UCSD-AML1 (cell line): ENCODE measurements around the gene ARID1B.

ENCODE experiments used
- DNase-seq: peaks from one replicate; lab custom pipeline; 2025; ENCODE audit not compliant: unreplicated experiment; lab: John Stamatoyannopoulos, UW

Gene ARID1B

DNA sequence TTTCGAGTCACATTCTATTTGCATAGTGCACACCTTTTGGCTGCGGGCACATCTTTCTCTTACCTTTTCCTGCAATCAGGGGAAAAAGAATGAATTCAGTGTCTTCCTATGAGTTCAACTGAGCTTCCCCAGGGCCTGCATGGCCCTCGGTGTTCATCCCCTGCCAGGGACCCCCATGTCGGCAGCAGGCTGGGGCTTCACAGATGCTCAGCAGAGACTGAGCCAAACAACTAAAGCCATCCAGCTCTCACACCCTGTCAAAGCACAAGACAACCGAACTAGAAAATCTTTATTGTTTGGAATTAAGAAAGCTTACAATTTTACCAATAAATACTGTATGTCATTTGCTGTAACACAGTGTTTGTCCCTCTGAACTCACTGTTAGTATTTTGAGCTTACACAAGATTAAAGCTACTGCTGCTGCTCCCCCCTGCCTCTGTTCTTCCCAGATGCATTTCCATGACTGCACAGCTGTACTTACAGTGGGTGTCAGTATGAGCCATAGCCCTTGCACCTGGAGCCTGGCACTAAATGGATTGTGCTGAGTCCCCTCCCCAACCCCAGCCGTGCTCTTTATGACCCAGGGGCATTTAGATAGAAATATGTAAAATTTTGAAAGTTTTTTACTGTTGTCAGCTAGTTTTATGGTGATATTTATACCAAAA is 340.4 kb downstream of the ARID1B start:
- no peak for DNase-seq

DNA sequence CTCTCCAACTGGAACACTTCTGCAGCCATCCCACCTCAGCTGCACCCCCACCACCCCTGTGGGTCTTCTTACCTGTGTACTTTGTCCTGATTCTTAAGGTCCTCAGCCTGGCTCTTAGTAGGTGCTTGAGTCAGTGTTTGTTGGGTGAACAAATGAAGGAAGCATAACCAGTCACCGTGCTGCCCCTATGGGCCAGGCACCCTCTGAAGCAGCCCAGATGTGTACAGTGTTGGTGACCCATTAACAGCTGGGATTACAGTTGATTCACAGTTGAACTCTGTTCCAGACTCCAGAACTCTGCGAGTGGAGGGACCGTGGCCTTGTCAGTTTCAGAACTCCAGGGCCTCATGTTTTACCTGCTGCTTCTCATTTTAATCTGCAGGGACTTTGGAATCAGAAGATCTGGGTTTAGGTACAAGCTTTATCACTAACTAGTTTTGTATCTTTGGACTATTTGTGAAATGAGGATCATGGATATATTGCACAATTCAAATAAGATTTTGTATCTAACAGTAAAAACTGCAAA is 342.4 kb downstream of the ARID1B start:
- DNase-seq, result no peak

DNA sequence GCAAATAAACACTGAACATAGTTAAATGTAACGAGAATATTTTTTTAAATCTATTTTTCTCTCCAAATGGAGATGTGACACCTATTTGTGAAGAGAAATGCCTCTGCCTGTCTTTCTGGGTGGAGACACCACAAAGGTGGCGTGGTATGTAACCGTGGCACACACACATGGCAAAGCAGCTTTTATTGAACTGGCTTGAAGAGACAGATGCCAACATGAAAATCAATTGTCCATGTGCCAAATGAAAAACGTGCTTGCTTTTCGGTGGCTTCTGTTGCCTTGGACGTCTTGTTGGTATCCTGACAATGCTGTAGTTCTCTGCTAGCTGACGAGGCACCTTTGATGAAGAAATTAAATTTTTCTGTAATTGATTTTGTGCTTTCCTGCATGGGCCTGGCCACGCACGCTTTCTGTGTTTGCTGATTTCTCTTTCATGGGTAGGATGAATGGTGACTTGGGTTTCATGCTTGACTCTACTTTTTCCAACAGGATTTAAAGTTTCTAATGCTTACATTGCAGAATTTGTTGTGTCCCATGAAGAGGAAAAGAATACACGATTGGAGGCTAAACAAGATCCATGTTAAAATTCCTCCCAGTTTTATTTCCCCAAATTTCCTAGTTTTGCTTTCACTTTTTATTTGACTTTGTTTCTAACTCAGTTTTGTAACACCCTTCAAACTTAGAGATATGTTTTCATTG is 343.5 kb downstream of the ARID1B start:
- DNase-seq, result no peak

DNA sequence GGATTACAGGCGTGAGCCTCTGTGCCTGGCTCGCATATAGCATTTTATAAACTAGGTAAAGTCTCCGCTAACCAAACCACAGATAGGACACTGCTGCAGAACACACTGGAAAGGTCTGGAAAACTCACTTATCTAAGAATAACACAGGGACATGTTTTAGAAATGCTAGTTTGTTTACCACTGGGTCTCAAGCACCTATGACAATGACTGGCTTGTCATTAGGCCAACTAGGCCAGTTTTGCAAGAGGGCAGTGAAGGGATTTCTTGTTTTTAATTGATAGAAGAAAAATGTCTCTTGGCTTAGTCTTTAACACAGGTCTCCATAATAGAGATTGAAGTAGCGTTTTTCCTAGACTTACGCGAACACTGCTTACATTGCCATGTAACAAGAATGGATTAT is 344.7 kb downstream of the ARID1B start:
- DNase-seq, result no peak

DNA sequence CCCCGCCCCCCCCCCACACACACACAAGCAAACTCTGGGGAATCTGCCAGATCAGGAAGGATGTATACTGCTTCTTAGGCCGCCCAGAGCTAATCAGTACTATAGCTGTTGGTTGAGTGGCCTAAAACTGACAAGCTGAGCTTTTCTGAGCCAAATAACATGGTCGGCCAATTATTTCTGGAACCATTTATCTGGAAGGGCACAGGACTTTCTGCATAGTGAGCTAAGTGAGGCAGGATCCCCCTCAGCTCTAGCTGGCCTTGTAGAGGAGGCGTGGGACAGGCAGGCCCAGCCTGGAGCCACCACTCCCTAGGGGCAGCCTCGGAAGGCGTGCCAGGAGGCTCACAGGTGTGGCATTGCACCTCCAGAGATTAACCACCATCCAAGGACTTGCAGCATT is 346.1 kb downstream of the ARID1B start:
- DNase-seq, result no peak

DNA sequence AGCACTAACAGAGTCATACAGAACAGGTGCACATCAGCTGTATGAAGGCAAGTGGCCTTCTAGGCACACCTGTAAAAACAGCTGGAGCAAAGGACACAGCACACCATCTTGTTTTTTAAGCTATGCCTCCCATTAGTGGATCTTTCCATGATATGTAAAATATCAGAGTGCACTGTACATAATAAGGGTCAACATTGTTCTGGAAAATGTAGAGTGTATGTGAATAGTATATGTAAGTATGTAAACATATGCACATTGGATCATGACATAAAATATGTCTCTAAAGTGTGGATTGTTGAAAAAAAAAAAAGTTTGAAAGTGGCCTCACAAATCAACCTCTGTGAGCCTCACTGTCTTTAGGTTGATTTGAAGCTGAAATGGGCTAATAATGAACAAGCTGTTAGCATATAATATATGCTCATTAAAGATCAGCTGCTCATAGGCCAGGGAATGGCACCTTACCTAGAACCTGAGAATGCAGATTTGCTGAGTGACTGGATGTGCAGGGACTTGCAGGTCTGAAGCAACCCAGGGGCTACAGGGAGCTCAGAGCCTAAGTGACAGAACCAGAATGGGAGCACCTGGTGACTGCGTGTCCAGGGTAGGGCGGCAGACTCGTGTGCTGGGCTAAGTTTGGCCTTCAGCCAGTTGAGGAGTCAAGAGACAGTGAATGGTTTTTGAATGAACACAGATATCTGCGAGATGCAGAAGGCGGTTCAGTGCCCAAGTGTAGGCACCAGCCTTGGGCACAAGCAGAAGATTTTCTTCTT is 347.5 kb downstream of the ARID1B start:
- no peak for DNase-seq

DNA sequence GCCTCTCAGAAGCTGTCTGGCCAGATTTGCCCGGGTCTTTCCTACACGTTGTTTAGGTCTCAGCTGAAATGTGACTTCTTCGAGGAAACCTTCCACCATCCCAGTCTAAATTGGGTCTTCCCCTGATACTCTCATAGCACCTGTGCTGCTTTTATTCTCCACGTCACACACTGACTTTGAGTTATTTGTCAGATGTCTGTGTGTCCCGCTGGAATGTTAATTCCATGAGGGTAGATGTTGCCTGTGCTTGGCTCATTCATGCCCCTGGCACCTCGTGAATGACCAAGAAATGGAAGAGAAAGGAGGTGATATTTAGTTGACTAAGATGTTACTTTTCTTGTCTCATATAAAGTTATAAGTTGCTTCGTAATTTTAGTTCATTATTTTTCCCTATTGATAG is 348.4 kb downstream of the ARID1B start:
- no peak for DNase-seq

DNA sequence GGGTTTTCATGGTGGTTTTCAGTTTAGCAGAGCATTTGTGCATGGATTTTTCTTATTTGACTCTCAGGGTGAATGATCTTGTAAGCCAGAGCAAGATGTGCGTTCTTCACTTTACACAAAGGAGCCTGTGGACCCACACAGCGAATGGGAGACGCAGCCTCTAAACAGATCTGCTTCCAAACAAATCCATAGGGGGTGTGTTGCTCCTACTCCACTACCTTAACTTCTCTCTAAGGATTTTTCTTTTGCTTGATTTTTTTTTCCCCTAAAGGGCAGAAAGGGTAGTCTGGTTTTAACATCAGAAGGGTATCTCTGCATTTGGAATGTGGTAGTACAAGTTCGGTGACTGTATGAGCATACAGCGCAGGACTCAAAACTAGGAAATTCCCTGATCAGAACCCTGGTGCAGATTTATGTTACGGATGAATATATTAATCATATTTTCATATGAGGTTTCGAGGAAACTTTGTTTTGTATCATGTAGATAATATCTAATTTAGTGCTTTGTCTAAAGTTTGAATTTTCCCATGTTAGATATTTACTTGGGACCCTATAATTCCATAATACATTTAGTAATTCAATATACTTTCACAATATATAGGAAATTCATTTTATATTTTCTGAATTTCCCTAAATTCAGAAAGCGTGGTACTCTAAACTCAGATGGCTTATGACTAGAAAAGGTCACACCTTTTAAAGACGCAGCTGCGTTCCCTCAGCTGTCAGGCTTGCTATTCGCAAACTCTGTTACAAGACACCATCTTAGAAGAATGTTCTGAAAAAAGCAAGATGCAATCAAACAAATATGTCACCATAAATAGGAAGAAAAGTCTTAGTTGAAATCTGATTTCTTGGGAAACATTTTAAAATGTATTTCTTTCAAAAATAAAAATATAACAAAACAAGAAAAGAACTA is 349.3 kb downstream of the ARID1B start:
- no peak for DNase-seq

DNA sequence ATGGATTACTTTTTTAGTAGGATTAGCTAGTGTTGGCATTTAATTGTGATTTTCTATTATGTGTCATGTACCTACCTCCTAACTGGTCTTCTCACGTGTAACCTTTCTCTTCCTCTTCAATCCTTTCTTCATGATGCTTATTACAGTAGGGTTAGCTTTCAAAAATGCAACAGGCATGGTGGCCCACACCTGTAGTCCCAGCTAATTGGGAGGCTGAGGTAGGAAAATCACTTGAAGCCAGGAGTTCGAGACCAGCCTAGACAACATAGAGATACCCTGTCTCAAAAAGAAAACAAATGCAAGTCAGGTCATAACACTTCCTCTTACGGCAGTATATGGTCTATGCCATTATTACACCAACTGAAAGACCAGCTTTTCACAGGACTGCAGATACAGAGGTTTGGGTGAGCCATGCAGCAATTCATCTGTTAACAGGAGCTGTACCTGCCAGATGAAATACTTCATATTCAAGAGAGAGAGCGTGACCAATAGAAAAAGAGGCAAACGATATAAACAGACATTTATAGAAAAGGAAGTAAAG is 351.1 kb downstream of the ARID1B start:
- no peak for DNase-seq

DNA sequence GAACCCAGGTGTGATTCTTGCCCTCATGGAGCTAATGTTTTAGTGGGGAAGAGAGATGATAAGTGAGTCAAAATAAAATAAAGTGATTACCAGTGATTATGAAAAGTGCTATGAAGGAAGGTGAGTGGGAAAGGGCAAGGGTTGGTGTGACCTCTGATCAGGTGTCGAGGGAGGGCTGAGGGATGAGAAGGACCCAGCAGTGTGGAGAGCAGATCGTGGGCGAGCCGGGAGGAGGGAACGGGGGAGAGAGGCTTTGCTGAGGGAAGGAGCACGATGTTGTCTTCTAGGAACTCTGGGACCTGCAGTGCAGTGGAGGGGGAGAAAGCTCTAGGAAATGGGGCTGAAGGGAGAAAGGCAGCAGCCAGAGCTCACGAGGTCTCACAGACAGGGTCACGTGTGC is 354.1 kb downstream of the ARID1B start:
- DNase-seq, result no peak

DNA sequence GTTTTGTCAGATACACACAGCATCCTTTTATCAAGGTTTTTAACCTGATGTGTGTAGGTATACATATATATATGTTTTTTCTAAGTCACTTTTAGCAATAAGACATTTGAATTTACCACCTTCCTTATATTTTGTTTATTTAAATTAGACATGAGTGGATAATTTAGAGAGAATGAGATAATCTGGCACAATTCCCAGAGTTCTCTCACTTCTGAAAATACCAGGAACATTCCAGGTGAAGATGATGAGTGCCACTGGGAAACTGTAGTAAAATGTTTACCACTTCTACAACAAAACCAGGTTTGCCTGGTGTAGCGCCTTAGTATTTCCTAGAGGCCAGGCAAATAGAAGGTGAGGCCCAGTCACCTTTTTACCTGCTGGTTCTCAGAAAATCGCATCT is 356.7 kb downstream of the ARID1B start:
- DNase-seq, result no peak

DNA sequence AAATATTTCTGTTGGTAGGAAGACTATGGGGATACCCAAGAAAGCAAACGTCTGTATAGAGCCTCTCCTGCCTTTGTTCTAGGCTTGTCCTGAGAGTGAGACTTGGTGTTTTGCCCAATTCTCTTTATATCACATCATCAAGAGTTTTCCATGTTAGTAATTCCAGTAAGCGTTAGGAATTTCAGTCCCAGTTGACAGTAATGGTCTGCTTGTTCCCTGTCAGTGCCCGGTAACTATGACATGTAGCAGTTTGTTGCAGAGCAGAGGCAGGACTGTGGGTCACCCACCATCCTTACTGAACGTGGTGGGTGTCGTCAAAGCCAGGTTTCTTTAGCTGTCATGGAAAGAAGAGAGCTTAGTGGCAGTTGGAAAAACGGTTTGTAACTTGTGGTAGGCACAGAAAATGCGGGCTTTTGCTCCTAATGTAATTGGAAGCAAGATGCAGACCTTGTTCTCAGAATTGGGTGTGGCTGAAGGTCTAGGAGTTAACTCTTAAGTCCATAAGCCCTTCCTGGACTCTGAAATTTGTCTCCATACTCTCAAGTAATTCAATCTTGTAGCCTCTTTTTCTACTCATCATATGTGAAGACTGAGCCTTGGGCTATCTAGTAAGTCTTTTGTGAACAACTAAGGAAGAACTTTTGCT is 357.3 kb downstream of the ARID1B start:
- no peak for DNase-seq

DNA sequence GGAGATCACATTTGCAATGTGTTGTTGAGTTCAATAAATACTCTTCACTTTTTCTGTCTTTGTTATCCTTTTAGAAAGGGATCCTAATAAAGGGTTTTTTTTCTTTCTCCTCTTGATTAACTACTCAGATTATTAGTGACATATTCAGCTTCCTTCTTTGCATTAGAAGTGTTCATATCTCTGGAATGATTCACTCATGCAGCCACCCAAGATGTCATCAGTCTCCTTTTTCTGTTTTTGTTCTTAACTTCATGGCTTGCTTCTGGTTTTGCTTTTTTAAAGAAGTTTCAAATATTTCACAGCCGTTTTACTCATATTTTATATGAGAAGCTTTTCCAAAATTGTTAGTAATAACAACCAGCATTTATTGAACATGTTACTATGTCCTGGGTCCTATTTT is 358.5 kb downstream of the ARID1B start:
- DNase-seq, result no peak

DNA sequence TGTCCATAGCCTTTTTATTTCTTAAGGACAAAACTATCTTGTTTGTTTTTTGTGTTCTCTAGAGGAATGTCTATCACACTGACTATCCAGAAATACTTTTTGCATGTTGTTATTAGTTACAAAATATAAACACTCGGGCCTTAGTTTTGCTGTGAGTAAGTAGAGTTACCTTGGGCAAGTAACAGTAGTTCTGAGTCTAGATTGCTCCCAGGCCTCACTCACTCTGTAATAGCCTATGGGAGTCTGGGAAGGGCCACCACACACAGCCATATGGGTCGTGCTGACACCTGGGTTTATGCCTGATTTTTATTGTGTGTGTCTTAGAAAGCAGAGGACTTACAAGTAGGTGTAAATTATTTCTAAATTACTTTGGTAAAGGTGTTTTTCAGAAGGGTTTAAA is 360.3 kb downstream of the ARID1B start:
- no peak for DNase-seq

DNA sequence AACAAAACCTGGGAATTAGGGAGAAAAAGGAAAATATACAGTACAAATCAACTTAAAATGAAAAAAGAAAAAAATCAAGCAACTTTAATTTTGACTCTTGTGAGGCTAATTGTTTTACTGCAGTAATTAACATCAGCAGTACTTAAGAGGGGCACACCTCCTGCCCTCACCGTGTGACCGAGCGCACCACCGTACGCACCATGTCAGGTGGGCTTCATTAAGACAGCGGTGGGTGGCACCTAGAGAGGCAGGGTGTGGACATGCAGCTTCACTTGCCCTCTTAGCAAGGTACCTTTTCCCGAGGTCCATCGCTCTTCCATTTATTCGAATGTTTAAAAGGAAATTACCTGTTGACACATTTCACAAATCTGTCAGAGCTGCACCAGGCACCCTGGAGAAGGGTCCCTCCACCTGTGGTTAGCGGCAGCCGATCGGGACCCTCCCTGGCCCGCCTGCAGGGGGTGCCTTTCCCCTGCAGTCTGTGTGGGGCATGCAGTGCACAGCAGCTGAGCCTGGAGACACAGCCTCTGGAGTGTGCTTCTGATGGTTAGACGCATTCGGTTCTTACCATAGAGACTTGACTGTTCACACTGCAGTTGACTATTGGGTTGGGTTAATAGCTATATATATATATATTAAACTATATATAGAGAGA is 362.0 kb downstream of the ARID1B start:
- no peak for DNase-seq

DNA sequence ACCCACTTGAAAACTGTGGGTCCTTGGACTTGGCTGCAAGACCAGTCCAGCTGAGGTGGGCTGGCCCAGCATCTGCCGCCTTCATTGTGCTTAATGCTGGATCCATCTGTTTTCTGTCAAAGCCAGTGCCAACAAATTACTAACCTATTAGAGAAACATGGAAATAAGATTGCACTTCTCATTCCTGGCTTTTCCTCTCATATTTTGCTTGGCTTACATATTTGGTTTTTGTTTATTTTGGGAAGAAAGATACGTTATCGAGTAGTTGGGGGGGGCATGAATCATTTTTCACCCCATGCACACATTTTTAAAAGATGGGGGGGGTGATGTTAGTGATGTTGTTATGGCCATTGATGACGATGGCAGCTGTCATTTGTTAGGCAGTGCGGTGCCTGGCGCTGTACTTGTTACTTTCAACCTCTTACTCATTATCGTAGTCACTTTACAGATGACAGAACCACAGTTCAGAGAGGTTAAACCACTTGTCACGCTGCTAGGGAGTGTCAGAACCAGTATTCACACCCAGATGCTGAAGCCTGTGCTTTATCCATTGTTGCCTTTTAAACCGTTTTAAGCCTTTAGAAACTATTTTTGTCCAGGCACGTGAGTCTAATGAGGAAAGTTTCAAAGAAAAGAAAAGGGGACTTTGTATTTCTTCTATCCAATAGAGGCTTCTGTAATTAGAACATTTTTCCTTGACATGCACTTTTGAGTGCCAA is 366.2 kb downstream of the ARID1B start:
- no peak for DNase-seq

DNA sequence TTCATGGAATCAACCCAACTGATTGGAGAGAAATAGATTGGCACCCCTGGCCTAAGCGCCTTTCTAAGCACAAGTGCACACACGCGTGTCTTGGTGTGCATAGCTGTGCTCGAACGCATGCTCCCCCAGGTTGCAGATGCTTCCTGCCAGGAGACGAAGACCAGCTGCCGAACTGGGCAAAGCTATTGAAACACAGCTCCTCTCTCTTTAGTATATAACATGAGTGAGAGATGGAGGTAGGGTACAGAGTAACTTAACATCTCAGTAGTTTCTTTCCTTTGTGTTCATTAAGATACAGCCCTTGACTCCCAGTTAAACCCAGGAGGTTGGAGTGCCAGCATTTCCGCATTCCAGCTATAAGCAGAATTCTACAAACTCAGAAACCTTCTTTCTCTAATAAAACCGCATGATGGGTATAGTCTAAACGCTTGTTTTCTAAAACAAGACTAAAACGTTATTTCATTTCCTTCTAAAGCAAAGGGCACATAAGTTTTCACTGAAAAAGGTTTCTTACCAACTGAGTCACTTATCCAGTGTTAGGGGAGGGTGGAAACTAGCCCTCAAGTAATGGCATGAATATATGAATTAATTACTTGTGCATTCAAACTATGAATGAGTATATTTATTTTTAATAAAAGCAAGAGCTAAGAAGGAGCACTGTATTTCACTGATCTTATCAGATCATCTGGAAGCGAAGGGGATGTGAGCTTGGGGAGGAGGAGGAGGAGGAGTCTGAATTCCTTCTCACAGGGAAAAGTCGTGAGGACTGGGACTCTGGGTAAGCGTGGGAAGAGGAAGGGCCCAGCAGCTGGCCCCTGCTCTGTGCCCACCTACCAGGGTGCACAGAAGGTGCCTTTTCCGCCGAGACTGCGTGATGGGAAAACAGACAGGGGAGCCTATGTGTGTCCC is 367.0 kb downstream of the ARID1B start:
- DNase-seq, result no peak
